GM23338 (cell line): ENCODE results near the gene SLC4A9. TPM values are rescaled to one million over a fixed set of nuclear protein-coding genes. Genes with fewer than 3 reads are reported as not detected.

Experiments
- ATAC-seq: fragments of 200-7000 bp; cut with Tn5 transposase; 3 replicates; pipeline ENCODE4 v1.9.1; 2020
- DNase-seq: peaks from one replicate; pipeline ENCODE4 v3.0.0-alpha.2; 2015; ENCODE audit warnings: low spot score
- H2AFZ ChIP-seq: fragments of 200-600 bp; sonication (generic); 2 replicates; pipeline ENCODE4 v1.8.0; 2016; ENCODE audit warnings: antibody characterized with exemption, mild to moderate bottlenecking, moderate library complexity
- H3F3A ChIP-seq: fragments of 200-600 bp; sonication (generic); replicated peaks from 2 replicates; pipeline ENCODE4 v1.8.0; 2017; ENCODE audit warnings: antibody characterized with exemption, mixed run types, low read depth
- H3K27ac ChIP-seq: fragments of 200-600 bp; sonication (generic); 2 replicates; pipeline ENCODE4 v1.6.1; 2016; ENCODE audit warnings: low read depth
- H3K27me3 ChIP-seq: fragments of 200-600 bp; sonication (generic); 2 replicates; pipeline ENCODE4 v1.8.0; 2016; ENCODE audit warnings: mild to moderate bottlenecking, mixed run types, moderate library complexity; ENCODE audit not compliant: insufficient read depth
- H3K36me3 ChIP-seq: fragments of 200-600 bp; sonication (generic); 2 replicates; pipeline ENCODE4 v1.8.0; 2016; ENCODE audit warnings: mild to moderate bottlenecking; ENCODE audit not compliant: insufficient read depth
- H3K4me1 ChIP-seq: fragments of 200-600 bp; sonication (generic); 2 replicates; pipeline ENCODE4 v1.8.0; 2016; ENCODE audit warnings: mild to moderate bottlenecking, moderate library complexity; ENCODE audit not compliant: insufficient read depth
- H3K4me2 ChIP-seq: fragments of 200-600 bp; sonication (generic); 2 replicates; pipeline ENCODE4 v1.7.1; 2017; ENCODE audit warnings: mixed run types
- H3K4me3 ChIP-seq: fragments of 200-600 bp; sonication (generic); 2 replicates; pipeline ENCODE4 v1.6.1; 2016; ENCODE audit warnings: mixed run types
- H3K79me2 ChIP-seq: fragments of 200-600 bp; sonication (generic); replicated peaks from 2 replicates; pipeline ENCODE4 v1.8.0; 2017; ENCODE audit warnings: mild to moderate bottlenecking; ENCODE audit not compliant: insufficient read depth
- H3K9me2 ChIP-seq: fragments of 200-600 bp; sonication (generic); 2 replicates; pipeline ENCODE4 v1.8.0; 2017; ENCODE audit not compliant: insufficient read depth
- H4K20me1 ChIP-seq: fragments of 200-600 bp; sonication (generic); replicated peaks from 2 replicates; pipeline ENCODE4 v1.8.0; 2017; ENCODE audit warnings: mild to moderate bottlenecking; ENCODE audit not compliant: insufficient read depth
- H3K27ac Mint-ChIP-seq: 2 replicates; pipeline ENCODE4 v1.8.0; 2020; ENCODE audit warnings: inconsistent platforms, mild to moderate bottlenecking, moderate library complexity, mixed read lengths
- H3K27me3 Mint-ChIP-seq: 3 replicates; pipeline ENCODE4 v1.8.0; 2022; ENCODE audit warnings: low read depth, mild to moderate bottlenecking, moderate library complexity, mixed read lengths, inconsistent platforms; ENCODE audit not compliant: insufficient read depth, poor library complexity
- H3K36me3 Mint-ChIP-seq: 3 replicates; pipeline ENCODE4 v1.8.0; 2021; ENCODE audit warnings: low read depth, mild to moderate bottlenecking, inconsistent platforms, moderate library complexity, mixed read lengths
- H3K4me1 Mint-ChIP-seq: 3 replicates; pipeline ENCODE4 v1.8.0; 2020; ENCODE audit warnings: mild to moderate bottlenecking, inconsistent platforms, mixed read lengths
- H3K4me3 Mint-ChIP-seq: 3 replicates; pipeline ENCODE4 v1.8.0; 2021; ENCODE audit warnings: moderate library complexity, mild to moderate bottlenecking, inconsistent platforms, mixed read lengths
- H3K9me3 Mint-ChIP-seq: 3 replicates; pipeline ENCODE4 v1.8.0; 2020; ENCODE audit warnings: moderate library complexity, mild to moderate bottlenecking, inconsistent platforms, mixed read lengths
- CREB1 ChIP-seq: fragments of 250-450 bp; sonication (Bioruptor Pico); IDR thresholded peaks from 2 replicates; pipeline ENCODE4 v1.5.0; 2020; ENCODE audit warnings: low read depth, mild to moderate bottlenecking, moderate library complexity
- EZH2 ChIP-seq: fragments of 200-600 bp; sonication (generic); IDR thresholded peaks from one replicate; pipeline ENCODE4 v1.8.0; 2017; ENCODE audit warnings: antibody characterized with exemption, mild to moderate bottlenecking, low read depth; ENCODE audit not compliant: unreplicated experiment
- EZH2phosphoT487 ChIP-seq: fragments of 200-600 bp; sonication (generic); IDR thresholded peaks from one replicate; pipeline ENCODE4 v1.8.1; 2018; ENCODE audit warnings: antibody characterized with exemption; ENCODE audit not compliant: unreplicated experiment
- NANOG ChIP-seq: IDR thresholded peaks from 2 replicates; pipeline ENCODE4 v1.6.1; 2016; ENCODE audit warnings: antibody characterized with exemption, borderline replicate concordance
- POLR2AphosphoS5 ChIP-seq: IDR thresholded peaks from 2 replicates; pipeline ENCODE4 v1.6.1; 2016; ENCODE audit warnings: antibody characterized with exemption, low read depth
- STAT1 ChIP-seq: IDR thresholded peaks from one replicate; pipeline ENCODE4 v1.6.1; 2016; ENCODE audit warnings: antibody characterized with exemption; ENCODE audit not compliant: unreplicated experiment
- ZNF114 ChIP-seq: fragments of 250-450 bp; sonication (Bioruptor Pico); IDR thresholded peaks from 2 replicates; pipeline ENCODE4 v1.5.0; 2020; ENCODE audit warnings: mild to moderate bottlenecking, moderate library complexity
- ZNF331 ChIP-seq: fragments of 250-450 bp; sonication (Bioruptor Pico); IDR thresholded peaks from 2 replicates; pipeline ENCODE4 v1.5.0; 2020; ENCODE audit warnings: low read depth, mild to moderate bottlenecking, moderate library complexity
- polyA plus RNA-seq: library from polyadenylated mRNA; unstranded; fragments of >200 nt; fragmentation: Nextera tagmentation; extraction: Ambion mirVana; gene quantifications from 2 replicates; pipeline ENCODE4 v1.2.1, GENCODE V29; 2016
- total RNA-seq: library from RNA; depleted of rRNA; stranded (reverse); fragments of >200 nt; shearing (Covaris generic); gene quantifications from 2 replicates; pipeline ENCODE4 v1.2.3, GENCODE V29; 2014
- TF ChIP-seq, protein P1 (sequence below), 2 experiments: fragments of 200-600 bp in 1 of 2; sonication (generic) in 1 of 2; conservative IDR thresholded peaks; 2 replicates each; pipeline versions ENCODE4 v1.5.1 to v1.6.1; 2016 to 2017; ENCODE audit warnings: antibody characterized with exemption in 2 of 2, low read depth in 2 of 2, mild to moderate bottlenecking in 2 of 2, moderate library complexity in 1 of 2
- TF ChIP-seq, protein P2 (sequence below): IDR thresholded peaks from 2 replicates; pipeline ENCODE4 v1.6.1; 2016; ENCODE audit warnings: antibody characterized with exemption
- TF ChIP-seq, protein P3 (sequence below): fragments of 250-450 bp; sonication (Bioruptor Pico); IDR thresholded peaks from 2 replicates; pipeline ENCODE4 v1.5.0; 2020; ENCODE audit warnings: mild to moderate bottlenecking, moderate library complexity

The SLC4A9 gene
- total and polyA plus RNA-seq, 2 experiments from 2014 or later, result 0.08 TPM; not detected in 1

DNA sequence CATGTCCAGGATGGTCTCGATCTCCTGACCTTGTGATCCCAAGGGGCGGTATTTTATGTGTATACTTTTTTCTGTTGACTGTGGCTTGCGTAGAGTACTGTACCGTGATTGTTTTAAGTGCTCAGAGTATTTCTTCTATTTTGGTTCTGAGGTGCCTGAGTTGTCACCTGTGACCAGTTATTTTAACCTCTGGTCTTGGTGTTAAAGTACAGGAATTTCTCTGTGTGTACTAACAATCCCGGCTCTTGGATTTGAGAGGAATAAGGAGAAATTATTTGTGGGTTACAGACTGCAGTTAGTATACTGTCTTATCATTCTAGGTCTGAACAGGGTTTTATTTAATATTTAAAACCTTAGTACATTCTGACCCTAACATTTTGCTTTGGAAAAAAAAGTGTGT lies 43.6 kb downstream of the SLC4A9 start (continued):
- TF ChIP-seq, protein P1, sequence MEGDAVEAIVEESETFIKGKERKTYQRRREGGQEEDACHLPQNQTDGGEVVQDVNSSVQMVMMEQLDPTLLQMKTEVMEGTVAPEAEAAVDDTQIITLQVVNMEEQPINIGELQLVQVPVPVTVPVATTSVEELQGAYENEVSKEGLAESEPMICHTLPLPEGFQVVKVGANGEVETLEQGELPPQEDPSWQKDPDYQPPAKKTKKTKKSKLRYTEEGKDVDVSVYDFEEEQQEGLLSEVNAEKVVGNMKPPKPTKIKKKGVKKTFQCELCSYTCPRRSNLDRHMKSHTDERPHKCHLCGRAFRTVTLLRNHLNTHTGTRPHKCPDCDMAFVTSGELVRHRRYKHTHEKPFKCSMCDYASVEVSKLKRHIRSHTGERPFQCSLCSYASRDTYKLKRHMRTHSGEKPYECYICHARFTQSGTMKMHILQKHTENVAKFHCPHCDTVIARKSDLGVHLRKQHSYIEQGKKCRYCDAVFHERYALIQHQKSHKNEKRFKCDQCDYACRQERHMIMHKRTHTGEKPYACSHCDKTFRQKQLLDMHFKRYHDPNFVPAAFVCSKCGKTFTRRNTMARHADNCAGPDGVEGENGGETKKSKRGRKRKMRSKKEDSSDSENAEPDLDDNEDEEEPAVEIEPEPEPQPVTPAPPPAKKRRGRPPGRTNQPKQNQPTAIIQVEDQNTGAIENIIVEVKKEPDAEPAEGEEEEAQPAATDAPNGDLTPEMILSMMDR (conservative IDR thresholded peaks at IDR 0.05; ENCODE audit: low read depth in 2 of 2), result no peak
- TF ChIP-seq EZH2, result no peak
- TF ChIP-seq POLR2AphosphoS5, result no peak
- TF ChIP-seq NANOG, result no peak
- no peak for TF ChIP-seq ZNF114 (CRISPR knock-in tag)

DNA sequence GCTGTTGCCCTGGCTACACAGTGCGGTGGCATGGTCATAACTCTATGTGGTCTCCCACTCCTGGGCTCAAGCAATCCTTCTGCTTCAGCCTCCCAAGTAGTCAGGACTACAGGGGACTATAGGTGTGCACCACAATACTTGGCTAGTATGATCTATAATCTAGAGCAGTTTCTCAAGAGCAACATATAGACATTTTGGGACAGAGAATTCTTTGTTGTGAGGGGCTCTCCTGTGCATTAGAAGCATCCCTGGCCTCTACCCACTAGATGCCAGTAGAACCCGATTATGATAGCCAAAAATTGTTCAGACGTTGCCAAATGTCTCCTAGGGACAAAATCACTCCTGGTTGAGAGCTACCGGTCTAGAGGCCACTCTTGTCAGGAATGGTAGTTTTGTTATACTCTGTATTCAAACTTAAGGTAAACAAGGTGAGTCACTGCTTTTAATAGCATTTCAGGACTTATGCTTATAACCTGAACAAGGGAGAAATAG lies 48.8 kb downstream of the SLC4A9 start:
- DNase-seq, result no peak
- H3K9me3 Mint-ChIP-seq, result no peaks in the 10 kb centered on the region
- H3K4me1 Mint-ChIP-seq, result peaks cover 19% of the 10 kb centered on the region
- no peak overlapping the region for H3K4me3 Mint-ChIP-seq
- Histone ChIP-seq H3K4me3 (no peak overlapping the region), H3K36me3 (no peaks in the 10 kb centered on the region), H3K79me2 (peaks cover 100% of the 10 kb centered on the region), H3K4me1 (peaks cover 14% of the 10 kb centered on the region), H3K9me2 (no peaks in the 10 kb centered on the region), H3K27ac (no peak overlapping the region), H3F3A (no peaks in the 10 kb centered on the region), H3K27me3 (no peaks in the 10 kb centered on the region), H4K20me1 (peaks cover 49% of the 10 kb centered on the region), H3K4me2 (no peak overlapping the region), H2AFZ (no peak overlapping the region)
- no peak overlapping the region for H3K27ac Mint-ChIP-seq
- peaks cover 4% of the 10 kb centered on the region for H3K27me3 Mint-ChIP-seq
- ATAC-seq, result no peak
- peaks cover 7% of the 10 kb centered on the region; the same call in 2 of the 3 replicates for H3K36me3 Mint-ChIP-seq
- TF ChIP-seq NANOG (no peak), CREB1 (CRISPR knock-in tag) (no peak), EZH2 (no peak), ZNF114 (CRISPR knock-in tag) (no peak), STAT1 (no peak), ZNF331 (no peak), EZH2phosphoT487 (no peak)
- TF ChIP-seq, protein P2, sequence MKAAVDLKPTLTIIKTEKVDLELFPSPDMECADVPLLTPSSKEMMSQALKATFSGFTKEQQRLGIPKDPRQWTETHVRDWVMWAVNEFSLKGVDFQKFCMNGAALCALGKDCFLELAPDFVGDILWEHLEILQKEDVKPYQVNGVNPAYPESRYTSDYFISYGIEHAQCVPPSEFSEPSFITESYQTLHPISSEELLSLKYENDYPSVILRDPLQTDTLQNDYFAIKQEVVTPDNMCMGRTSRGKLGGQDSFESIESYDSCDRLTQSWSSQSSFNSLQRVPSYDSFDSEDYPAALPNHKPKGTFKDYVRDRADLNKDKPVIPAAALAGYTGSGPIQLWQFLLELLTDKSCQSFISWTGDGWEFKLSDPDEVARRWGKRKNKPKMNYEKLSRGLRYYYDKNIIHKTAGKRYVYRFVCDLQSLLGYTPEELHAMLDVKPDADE, result no peak
- TF ChIP-seq, protein P3, sequence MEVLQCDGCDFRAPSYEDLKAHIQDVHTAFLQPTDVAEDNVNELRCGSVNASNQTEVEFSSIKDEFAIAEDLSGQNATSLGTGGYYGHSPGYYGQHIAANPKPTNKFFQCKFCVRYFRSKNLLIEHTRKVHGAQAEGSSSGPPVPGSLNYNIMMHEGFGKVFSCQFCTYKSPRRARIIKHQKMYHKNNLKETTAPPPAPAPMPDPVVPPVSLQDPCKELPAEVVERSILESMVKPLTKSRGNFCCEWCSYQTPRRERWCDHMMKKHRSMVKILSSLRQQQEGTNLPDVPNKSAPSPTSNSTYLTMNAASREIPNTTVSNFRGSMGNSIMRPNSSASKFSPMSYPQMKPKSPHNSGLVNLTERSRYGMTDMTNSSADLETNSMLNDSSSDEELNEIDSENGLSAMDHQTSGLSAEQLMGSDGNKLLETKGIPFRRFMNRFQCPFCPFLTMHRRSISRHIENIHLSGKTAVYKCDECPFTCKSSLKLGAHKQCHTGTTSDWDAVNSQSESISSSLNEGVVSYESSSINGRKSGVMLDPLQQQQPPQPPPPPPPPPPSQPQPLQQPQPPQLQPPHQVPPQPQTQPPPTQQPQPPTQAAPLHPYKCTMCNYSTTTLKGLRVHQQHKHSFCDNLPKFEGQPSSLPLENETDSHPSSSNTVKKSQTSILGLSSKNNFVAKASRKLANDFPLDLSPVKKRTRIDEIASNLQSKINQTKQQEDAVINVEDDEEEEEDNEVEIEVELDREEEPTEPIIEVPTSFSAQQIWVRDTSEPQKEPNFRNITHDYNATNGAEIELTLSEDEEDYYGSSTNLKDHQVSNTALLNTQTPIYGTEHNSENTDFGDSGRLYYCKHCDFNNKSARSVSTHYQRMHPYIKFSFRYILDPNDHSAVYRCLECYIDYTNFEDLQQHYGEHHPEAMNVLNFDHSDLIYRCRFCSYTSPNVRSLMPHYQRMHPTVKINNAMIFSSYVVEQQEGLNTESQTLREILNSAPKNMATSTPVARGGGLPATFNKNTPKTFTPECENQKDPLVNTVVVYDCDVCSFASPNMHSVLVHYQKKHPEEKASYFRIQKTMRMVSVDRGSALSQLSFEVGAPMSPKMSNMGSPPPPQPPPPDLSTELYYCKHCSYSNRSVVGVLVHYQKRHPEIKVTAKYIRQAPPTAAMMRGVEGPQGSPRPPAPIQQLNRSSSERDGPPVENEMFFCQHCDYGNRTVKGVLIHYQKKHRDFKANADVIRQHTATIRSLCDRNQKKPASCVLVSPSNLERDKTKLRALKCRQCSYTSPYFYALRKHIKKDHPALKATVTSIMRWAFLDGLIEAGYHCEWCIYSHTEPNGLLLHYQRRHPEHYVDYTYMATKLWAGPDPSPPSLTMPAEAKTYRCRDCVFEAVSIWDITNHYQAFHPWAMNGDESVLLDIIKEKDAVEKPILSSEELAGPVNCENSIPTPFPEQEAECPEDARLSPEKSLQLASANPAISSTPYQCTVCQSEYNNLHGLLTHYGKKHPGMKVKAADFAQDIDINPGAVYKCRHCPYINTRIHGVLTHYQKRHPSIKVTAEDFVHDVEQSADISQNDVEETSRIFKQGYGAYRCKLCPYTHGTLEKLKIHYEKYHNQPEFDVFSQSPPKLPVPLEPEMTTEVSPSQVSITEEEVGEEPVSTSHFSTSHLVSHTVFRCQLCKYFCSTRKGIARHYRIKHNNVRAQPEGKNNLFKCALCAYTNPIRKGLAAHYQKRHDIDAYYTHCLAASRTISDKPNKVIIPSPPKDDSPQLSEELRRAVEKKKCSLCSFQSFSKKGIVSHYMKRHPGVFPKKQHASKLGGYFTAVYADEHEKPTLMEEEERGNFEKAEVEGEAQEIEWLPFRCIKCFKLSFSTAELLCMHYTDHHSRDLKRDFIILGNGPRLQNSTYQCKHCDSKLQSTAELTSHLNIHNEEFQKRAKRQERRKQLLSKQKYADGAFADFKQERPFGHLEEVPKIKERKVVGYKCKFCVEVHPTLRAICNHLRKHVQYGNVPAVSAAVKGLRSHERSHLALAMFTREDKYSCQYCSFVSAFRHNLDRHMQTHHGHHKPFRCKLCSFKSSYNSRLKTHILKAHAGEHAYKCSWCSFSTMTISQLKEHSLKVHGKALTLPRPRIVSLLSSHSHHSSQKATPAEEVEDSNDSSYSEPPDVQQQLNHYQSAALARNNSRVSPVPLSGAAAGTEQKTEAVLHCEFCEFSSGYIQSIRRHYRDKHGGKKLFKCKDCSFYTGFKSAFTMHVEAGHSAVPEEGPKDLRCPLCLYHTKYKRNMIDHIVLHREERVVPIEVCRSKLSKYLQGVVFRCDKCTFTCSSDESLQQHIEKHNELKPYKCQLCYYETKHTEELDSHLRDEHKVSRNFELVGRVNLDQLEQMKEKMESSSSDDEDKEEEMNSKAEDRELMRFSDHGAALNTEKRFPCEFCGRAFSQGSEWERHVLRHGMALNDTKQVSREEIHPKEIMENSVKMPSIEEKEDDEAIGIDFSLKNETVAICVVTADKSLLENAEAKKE (CRISPR knock-in tag), result no peak
- TF ChIP-seq, protein P1 (conservative IDR thresholded peaks at IDR 0.05; ENCODE audit: low read depth in 2 of 2), result no peak
